ENCODE results near the gene MARCHF3. TPM values are rescaled to one million over a fixed set of nuclear protein-coding genes. Genes with fewer than 3 reads are reported as not detected.

The MARCHF3 gene
- total RNA-seq, 1 experiment from 2014 or later, result 5.4 TPM

DNA sequence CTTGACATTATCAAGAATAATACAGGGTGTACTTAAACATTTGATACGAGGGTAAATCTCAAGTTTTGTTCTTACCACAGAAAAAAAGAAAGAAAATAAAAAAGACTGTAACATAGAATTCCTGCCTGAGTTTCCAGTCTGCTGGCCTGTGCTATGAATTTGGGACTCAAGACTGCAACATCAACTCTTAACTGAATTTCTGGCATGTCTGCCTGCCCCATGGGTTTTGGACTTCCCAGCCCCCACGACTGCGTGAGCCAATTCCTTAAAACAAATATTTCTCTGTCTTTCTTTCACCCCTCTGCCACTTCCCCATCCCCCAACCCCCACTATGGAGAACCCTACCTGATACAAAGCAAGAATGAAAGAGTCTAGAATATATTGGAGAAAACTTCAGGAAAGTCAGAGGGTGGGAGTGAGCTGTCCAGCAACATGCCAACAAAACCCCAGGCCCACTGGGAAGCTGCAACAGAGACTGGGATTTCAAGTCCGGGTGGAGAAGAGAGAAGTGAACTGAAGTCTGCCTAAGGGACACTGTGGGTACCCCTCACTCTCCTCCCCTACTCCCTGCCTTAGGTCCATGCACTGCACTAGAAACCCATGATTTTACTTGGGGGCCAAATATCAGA is 43.0 kb downstream of the MARCHF3 start:
- ChIA-PET CTCF (interaction anchor here (1.0 kb wide), 1 partner anchor 17 kb away, joined by 3 read pairs; no protein-coding TSS in a partner anchor), POLR2A (interaction anchor here (0.7 kb wide), 1 partner anchor 457 kb away, joined by 3 read pairs; no protein-coding TSS in a partner anchor)
- Mint-ChIP-seq H3K27me3 (ENCODE audit: insufficient read depth, unreplicated experiment) (no peaks in the 10 kb centered on the region), H3K4me1 (ENCODE audit: insufficient read depth, unreplicated experiment) (no peaks in the 10 kb centered on the region), H3K36me3 (ENCODE audit: insufficient read depth, unreplicated experiment) (no peaks in the 10 kb centered on the region), H3K9me3 (ENCODE audit: unreplicated experiment) (no peaks in the 10 kb centered on the region), H3K27ac (ENCODE audit: low read depth, unreplicated experiment) (no peak overlapping the region), H3K4me3 (ENCODE audit: unreplicated experiment) (no peak overlapping the region)
- no TSS peak for BruUV-seq (replicated peaks)
- TF ChIP-seq, protein P1, sequence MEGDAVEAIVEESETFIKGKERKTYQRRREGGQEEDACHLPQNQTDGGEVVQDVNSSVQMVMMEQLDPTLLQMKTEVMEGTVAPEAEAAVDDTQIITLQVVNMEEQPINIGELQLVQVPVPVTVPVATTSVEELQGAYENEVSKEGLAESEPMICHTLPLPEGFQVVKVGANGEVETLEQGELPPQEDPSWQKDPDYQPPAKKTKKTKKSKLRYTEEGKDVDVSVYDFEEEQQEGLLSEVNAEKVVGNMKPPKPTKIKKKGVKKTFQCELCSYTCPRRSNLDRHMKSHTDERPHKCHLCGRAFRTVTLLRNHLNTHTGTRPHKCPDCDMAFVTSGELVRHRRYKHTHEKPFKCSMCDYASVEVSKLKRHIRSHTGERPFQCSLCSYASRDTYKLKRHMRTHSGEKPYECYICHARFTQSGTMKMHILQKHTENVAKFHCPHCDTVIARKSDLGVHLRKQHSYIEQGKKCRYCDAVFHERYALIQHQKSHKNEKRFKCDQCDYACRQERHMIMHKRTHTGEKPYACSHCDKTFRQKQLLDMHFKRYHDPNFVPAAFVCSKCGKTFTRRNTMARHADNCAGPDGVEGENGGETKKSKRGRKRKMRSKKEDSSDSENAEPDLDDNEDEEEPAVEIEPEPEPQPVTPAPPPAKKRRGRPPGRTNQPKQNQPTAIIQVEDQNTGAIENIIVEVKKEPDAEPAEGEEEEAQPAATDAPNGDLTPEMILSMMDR (IDR thresholded peaks at IDR 0.05; ENCODE audit: unreplicated experiment), result no peak
- DNase-seq (ENCODE audit: unreplicated experiment), result no peak
- intact Hi-C loops (cut with micrococcal nuclease), result no loop called here

DNA sequence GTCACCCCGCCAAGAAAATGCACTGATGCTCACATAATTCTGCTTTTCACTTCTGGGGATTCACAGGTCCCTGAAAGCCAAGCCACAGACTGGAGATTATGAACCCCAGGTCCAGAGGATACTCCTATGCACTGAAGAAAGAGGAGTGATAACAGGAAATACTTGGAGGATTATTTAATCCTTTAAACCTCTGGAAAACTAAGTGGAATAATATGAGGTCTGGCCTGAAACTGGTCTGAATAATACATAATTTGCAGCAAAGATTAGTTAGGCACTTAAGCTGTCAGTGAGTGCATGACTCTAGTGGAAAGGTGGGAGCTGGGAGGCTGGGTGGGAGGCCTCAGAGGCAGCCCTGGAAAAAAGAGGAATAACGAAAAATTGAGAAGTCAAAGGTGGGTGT is 45.7 kb downstream of the MARCHF3 start:
- intact Hi-C loops (cut with micrococcal nuclease), result no loop called here
- Mint-ChIP-seq H3K36me3 (ENCODE audit: insufficient read depth, unreplicated experiment) (no peaks in the 10 kb centered on the region), H3K9me3 (ENCODE audit: unreplicated experiment) (no peaks in the 10 kb centered on the region), H3K27ac (ENCODE audit: low read depth, unreplicated experiment) (no peak overlapping the region), H3K27me3 (ENCODE audit: insufficient read depth, unreplicated experiment) (no peaks in the 10 kb centered on the region), H3K4me3 (ENCODE audit: unreplicated experiment) (no peak overlapping the region), H3K4me1 (ENCODE audit: insufficient read depth, unreplicated experiment) (no peaks in the 10 kb centered on the region)
- no TSS peak for BruUV-seq (replicated peaks)
- TF ChIP-seq, protein P1 (IDR thresholded peaks at IDR 0.05; ENCODE audit: unreplicated experiment), result no peak
- ChIA-PET POLR2A (no interaction called here), CTCF (no interaction called here)
- DNase-seq (ENCODE audit: unreplicated experiment), result no peak

DNA sequence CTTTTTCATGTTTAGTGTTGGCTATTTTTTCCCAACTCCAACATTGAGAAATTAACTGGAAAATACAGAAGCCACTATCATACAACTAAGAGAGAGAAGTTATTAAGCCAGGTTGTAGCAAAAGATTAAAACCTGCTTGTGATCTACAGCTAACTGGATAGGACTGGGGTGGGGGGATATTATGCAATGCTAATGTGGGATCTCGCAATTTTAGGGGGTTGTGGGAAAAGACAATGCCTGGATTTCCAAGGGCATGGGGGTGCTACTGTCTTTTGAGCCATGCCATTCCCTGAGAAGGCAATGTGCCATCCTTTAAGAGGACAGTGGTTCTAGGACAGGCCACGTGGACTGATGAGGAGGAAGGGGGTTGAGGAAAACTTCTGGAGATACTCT is 46.5 kb downstream of the MARCHF3 start:
- TF ChIP-seq, protein P1 (IDR thresholded peaks at IDR 0.05; ENCODE audit: unreplicated experiment), result no peak
- no peaks in the 10 kb centered on the region for H3K27me3 Mint-ChIP-seq (ENCODE audit: insufficient read depth, unreplicated experiment)
- H3K36me3 Mint-ChIP-seq (ENCODE audit: insufficient read depth, unreplicated experiment), result no peaks in the 10 kb centered on the region
- no peaks in the 10 kb centered on the region for H3K9me3 Mint-ChIP-seq (ENCODE audit: unreplicated experiment)
- POLR2A ChIA-PET, result interaction anchor here (0.9 kb wide), 1 partner anchor 43 kb away, joined by 4 read pairs; no protein-coding TSS in a partner anchor
- DNase-seq (ENCODE audit: unreplicated experiment), result no peak
- no TSS peak for BruUV-seq (replicated peaks)
- intact Hi-C loops (cut with micrococcal nuclease), result no loop called here
- no peak overlapping the region for H3K27ac Mint-ChIP-seq (ENCODE audit: low read depth, unreplicated experiment)
- no peak overlapping the region for H3K4me3 Mint-ChIP-seq (ENCODE audit: unreplicated experiment)
- H3K4me1 Mint-ChIP-seq (ENCODE audit: insufficient read depth, unreplicated experiment), result no peaks in the 10 kb centered on the region
- CTCF ChIA-PET, result interaction anchor here (0.5 to 0.6 kb wide), 2 partner anchors 238 to 360 kb away, joined by 3 read pairs; no protein-coding TSS in a partner anchor

DNA sequence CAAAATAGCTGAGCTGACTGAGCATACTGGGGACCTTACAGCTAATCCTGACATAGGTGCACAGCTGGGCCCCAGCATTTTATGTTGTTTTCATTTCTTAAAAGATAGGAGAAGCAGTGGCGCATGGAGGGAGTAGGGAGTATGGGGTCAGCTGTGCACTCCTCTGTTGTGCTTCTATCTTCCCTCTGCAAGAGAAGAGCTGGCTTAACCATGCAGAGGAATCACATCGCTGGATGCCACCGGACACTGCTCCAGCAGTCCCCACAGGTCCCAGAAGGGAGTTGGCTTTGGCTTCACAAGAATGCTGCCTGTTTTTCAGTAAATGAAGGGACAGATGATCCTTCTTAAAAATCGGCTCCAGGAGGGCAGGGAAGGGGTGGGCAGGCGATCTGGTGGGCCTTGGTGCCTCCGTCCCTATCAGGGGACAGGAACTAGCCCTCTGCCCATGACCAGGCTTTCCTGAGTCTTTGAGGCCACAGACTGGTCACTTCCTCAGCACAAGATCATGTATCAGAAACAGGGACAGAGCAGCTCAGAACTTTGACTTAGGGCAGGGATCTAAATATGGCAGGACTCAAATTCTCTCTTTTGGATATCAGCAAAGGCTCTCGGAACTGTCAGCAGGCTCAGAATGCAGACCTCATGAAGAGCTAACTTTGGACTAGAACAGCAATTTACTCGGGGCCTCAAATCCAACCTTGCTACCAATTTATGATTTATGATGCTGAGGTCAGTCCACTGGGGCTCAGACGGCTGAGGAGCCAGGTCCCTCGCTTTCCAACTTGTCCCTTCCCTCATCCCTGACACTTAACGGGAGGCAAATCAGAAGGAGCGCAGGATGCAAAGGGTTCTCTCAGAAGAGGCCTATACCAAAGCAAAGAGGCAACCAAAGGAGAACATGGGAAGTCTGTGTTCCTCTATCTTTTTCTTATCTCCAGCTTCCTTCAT is 47.2 kb downstream of the MARCHF3 start:
- Mint-ChIP-seq H3K36me3 (ENCODE audit: insufficient read depth, unreplicated experiment) (no peaks in the 10 kb centered on the region), H3K4me3 (ENCODE audit: unreplicated experiment) (no peak overlapping the region), H3K4me1 (ENCODE audit: insufficient read depth, unreplicated experiment) (no peaks in the 10 kb centered on the region), H3K27ac (ENCODE audit: low read depth, unreplicated experiment) (no peak overlapping the region), H3K9me3 (ENCODE audit: unreplicated experiment) (no peaks in the 10 kb centered on the region), H3K27me3 (ENCODE audit: insufficient read depth, unreplicated experiment) (no peaks in the 10 kb centered on the region)
- POLR2A ChIA-PET, result interaction anchor here (0.9 kb wide), 1 partner anchor 44 kb away, joined by 4 read pairs; no protein-coding TSS in a partner anchor
- CTCF ChIA-PET, result interaction anchor here (0.5 to 0.6 kb wide), 2 partner anchors 237 to 361 kb away, joined by 3 read pairs; no protein-coding TSS in a partner anchor
- intact Hi-C loops (cut with micrococcal nuclease), result no loop called here
- no peak for DNase-seq (ENCODE audit: unreplicated experiment)
- BruUV-seq (replicated peaks), result no TSS peak
- TF ChIP-seq, protein P1 (IDR thresholded peaks at IDR 0.05; ENCODE audit: unreplicated experiment), result no peak

Data from MCF 10A (cell line).